Activated CD4-positive, CD25-positive, alpha-beta regulatory T cell treated with anti-CD3 and anti-CD28 coated beads, Interleukin-2, amount 50 U/mL, for 72 hours (primary cell): ENCODE data around the gene COPB2.
"Not testable (repeated sequence)": the region's sequence is repeated elsewhere in the genome, so short reads cannot be mapped to it uniquely, and the experiment has no call there.

ENCODE experiments used
- DNase-seq: peaks from one replicate; pipeline ENCODE4 v3.0.0; 2021

The COPB2 gene

GRCh38 chr3:139389552-139390368, at the start of gene COPB2:
Gene COPB2 (minus strand): TSS chr3:139389647. CDS start chr3:139389550, 97 bp downstream.
- DNase-seq = peak; percentile 99

GRCh38 chr3:139434764-139435307, 45.4 kb upstream of the COPB2 start:
- DNase-seq = no peak

GRCh38 chr3:139434228-139434627, 44.8 kb upstream of the COPB2 start:
- no peak for DNase-seq

- no peak for DNase-seq
Observed at GRCh38 chr3:139433089-139433488, 43.6 kb upstream of the COPB2 start.

- no peak for DNase-seq
Observed at GRCh38 chr3:139430493-139430892, 41.0 kb upstream of the COPB2 start.

- no peak for DNase-seq
Observed at GRCh38 chr3:139427283-139428060, 38.0 kb upstream of the COPB2 start.

GRCh38 chr3:139425745-139426400, 36.4 kb upstream of the COPB2 start:
- DNase-seq = no peak

GRCh38 chr3:139423232-139423631, 33.8 kb upstream of the COPB2 start:
- DNase-seq = no peak

- no peak for DNase-seq
Observed at GRCh38 chr3:139421460-139421859, 32.0 kb upstream of the COPB2 start.

- no peak for DNase-seq
Observed at GRCh38 chr3:139421040-139421439, 31.6 kb upstream of the COPB2 start.

- DNase-seq = no peak
Observed at GRCh38 chr3:139418144-139418543, 28.7 kb upstream of the COPB2 start.

- DNase-seq = no peak
Observed at GRCh38 chr3:139416275-139416674, 26.8 kb upstream of the COPB2 start.

- no peak for DNase-seq
Observed at GRCh38 chr3:139414608-139415224, 25.3 kb upstream of the COPB2 start.

- not testable (repeated sequence) for DNase-seq
Observed at GRCh38 chr3:139412891-139413290, 23.4 kb upstream of the COPB2 start.

- not testable (repeated sequence) for DNase-seq
Observed at GRCh38 chr3:139401155-139401554, 11.7 kb upstream of the COPB2 start.

- no peak for DNase-seq
Observed at GRCh38 chr3:139396707-139397106, 7.3 kb upstream of the COPB2 start.

GRCh38 chr3:139394116-139394515, 4.7 kb upstream of the COPB2 start:
- no peak for DNase-seq

- DNase-seq = no peak
Observed at GRCh38 chr3:139388821-139389551, 461 bp downstream of the COPB2 start.

- no peak for DNase-seq
Observed at GRCh38 chr3:139388077-139388476, 1.4 kb downstream of the COPB2 start.

GRCh38 chr3:139382291-139382690, 7.2 kb downstream of the COPB2 start:
- not testable (repeated sequence) for DNase-seq

- DNase-seq = no peak
Observed at GRCh38 chr3:139380575-139380974, 8.9 kb downstream of the COPB2 start.
